H1 (cell line): Measurements from ENCODE around the gene ST6GALNAC3. TPM values are rescaled to one million over a fixed set of nuclear protein-coding genes. Genes with fewer than 3 reads are reported as not detected.

ENCODE experiments used
- CTCF ChIA-PET: fragments of 300-600 bp; sonication (Branson Sonifier 250); formaldehyde crosslinking; loops from one replicate; lab custom pipeline; 2021; ENCODE audit not compliant: partially characterized antibody; lab: Charles Lee
- POLR2A ChIA-PET: fragments of 300-600 bp; sonication (Branson Sonifier 250); formaldehyde crosslinking; loops from one replicate; lab custom pipeline; 2021; ENCODE audit warnings: inconsistent platforms; ENCODE audit not compliant: partially characterized antibody; lab: Charles Lee
- DNase-seq, 2 experiments: peaks; one replicate each; pipeline versions ENCODE4 v3.0.0 to v3.0.0-alpha.2; 2010 to 2022; ENCODE audit warnings: low spot score in 2 of 2, low read depth in 1 of 2, mixed read lengths in 1 of 2
- FAIRE-seq: peaks from 2 replicates; lab custom pipeline; 2011; peaks lifted over from hg19 to GRCh38; lab: Jason Lieb, UNC
- H2AFZ ChIP-seq: 2 replicates; pipeline ENCODE4 v1.8.1; 2012; ENCODE audit warnings: low read length, inconsistent platforms
- H2AK5ac ChIP-seq: 2 replicates; pipeline ENCODE4 v1.6.1; 2013; ENCODE audit warnings: low read depth, low read length
- H2BK120ac ChIP-seq: replicated peaks from 2 replicates; pipeline ENCODE3; 2013; ENCODE audit warnings: low read depth, low read length, inconsistent platforms
- H2BK12ac ChIP-seq: 2 replicates; pipeline ENCODE4 v1.6.1; 2013; ENCODE audit warnings: low read depth, low read length
- H2BK15ac ChIP-seq: 2 replicates; pipeline ENCODE4 v1.6.1; 2013; ENCODE audit warnings: low read length
- H2BK20ac ChIP-seq: 2 replicates; pipeline ENCODE4 v1.6.1; 2013; ENCODE audit warnings: low read length
- H2BK5ac ChIP-seq: 2 replicates; pipeline ENCODE4 v1.6.1; 2013; ENCODE audit warnings: low read depth, low read length
- H3K14ac ChIP-seq: 2 replicates; pipeline ENCODE4 v1.6.1; 2013; ENCODE audit warnings: inconsistent platforms; ENCODE audit not compliant: insufficient read length
- H3K18ac ChIP-seq: 2 replicates; pipeline ENCODE4 v1.6.1; 2013; ENCODE audit warnings: low read length; ENCODE audit errors: extremely low read depth
- H3K23ac ChIP-seq: 2 replicates; pipeline ENCODE4 v1.6.1; 2013; ENCODE audit warnings: inconsistent platforms; ENCODE audit not compliant: insufficient read length
- H3K23me2 ChIP-seq: 2 replicates; pipeline ENCODE4 v1.6.1; 2013; ENCODE audit warnings: low read depth, low read length
- H3K27ac ChIP-seq: 2 replicates; pipeline ENCODE4 v1.6.1; 2011; ENCODE audit warnings: low read depth, low read length, inconsistent platforms
- H3K27me3 ChIP-seq, 4 experiments: replicated peaks in 1 of 4; 1 replicate in 1 of 4; 2 replicates in 3 of 4; pipeline versions ENCODE4 v1.6.1 to v1.8.1; 2011 to 2013; ENCODE audit warnings: low read length in 3 of 4, mild to moderate bottlenecking in 3 of 4, inconsistent platforms in 2 of 4, mixed read lengths in 2 of 4, moderate library complexity in 1 of 4; ENCODE audit not compliant: control insufficient read depth in 3 of 4, insufficient read depth in 3 of 4; ENCODE audit errors: extremely low read depth in 1 of 4
- H3K36me3 ChIP-seq, 4 experiments: 2 replicates each; pipeline versions ENCODE4 v1.6.1 to v1.8.1; 2011 to 2013; ENCODE audit warnings: mild to moderate bottlenecking in 4 of 4, low read length in 3 of 4, moderate library complexity in 2 of 4, control low read depth in 1 of 4, inconsistent platforms in 1 of 4; ENCODE audit not compliant: insufficient read depth in 4 of 4, control insufficient read depth in 2 of 4
- H3K4ac ChIP-seq: replicated peaks from 2 replicates; pipeline ENCODE3; 2013; ENCODE audit warnings: low read length, low read depth, mixed read lengths, inconsistent platforms; ENCODE audit not compliant: insufficient read length
- H3K4me1 ChIP-seq, 4 experiments: replicated peaks in 1 of 4; 1 replicate in 1 of 4; 2 replicates in 3 of 4; pipeline versions ENCODE4 v1.6.1 to v1.8.1; 2011 to 2013; ENCODE audit warnings: low read length in 3 of 4, inconsistent platforms in 2 of 4, mixed read lengths in 1 of 4; ENCODE audit not compliant: insufficient read depth in 4 of 4, control insufficient read depth in 3 of 4
- H3K4me2 ChIP-seq, 2 experiments: 2 replicates each; pipeline versions ENCODE4 v1.6.1 to v1.8.1; 2011 to 2013; ENCODE audit warnings: low read depth in 2 of 2, low read length in 2 of 2, control low read depth in 1 of 2, inconsistent platforms in 1 of 2, mild to moderate bottlenecking in 1 of 2; ENCODE audit not compliant: insufficient read depth in 1 of 2
- H3K4me3 ChIP-seq, 4 experiments: fragments of 200-600, 300-600 bp in 1 of 4; sonication (generic), shearing (Covaris generic), sonication (Bioruptor Twin) in 1 of 4; 2 replicates each; pipeline versions ENCODE4 v1.5.1 to v1.8.1; 2011 to 2016; ENCODE audit warnings: low read length in 4 of 4, low read depth in 3 of 4, control low read depth in 2 of 4, inconsistent platforms in 2 of 4, mild to moderate bottlenecking in 2 of 4, mixed read lengths in 1 of 4, moderate library complexity in 1 of 4; ENCODE audit not compliant: insufficient read depth in 2 of 4; ENCODE audit errors: extremely low read depth in 1 of 4
- H3K56ac ChIP-seq: replicated peaks from 2 replicates; pipeline ENCODE3; 2013; ENCODE audit warnings: low read depth, mild to moderate bottlenecking, mixed read lengths, low read length, inconsistent platforms; ENCODE audit not compliant: insufficient read length
- H3K79me1 ChIP-seq: 2 replicates; pipeline ENCODE4 v1.6.1; 2013; ENCODE audit warnings: low read depth, low read length, control low read depth
- H3K79me2 ChIP-seq, 2 experiments: 2 replicates each; pipeline versions ENCODE4 v1.6.1 to v1.8.1; 2012 to 2013; ENCODE audit warnings: low read length in 2 of 2, mild to moderate bottlenecking in 2 of 2, inconsistent platforms in 1 of 2; ENCODE audit not compliant: insufficient read depth in 2 of 2, control insufficient read depth in 1 of 2
- H3K9ac ChIP-seq, 4 experiments: replicated peaks in 1 of 4; 1 replicate in 1 of 4; 2 replicates in 3 of 4; pipeline versions ENCODE4 v1.6.1 to v1.8.1; 2011 to 2013; ENCODE audit warnings: low read depth in 3 of 4, low read length in 3 of 4, control low read depth in 2 of 4, mild to moderate bottlenecking in 2 of 4, moderate library complexity in 2 of 4, inconsistent platforms in 1 of 4; ENCODE audit errors: extremely low read depth in 1 of 4
- H3K9me3 ChIP-seq, 2 experiments: 2 replicates each; pipeline versions ENCODE4 v1.6.1 to v1.8.1; 2012 to 2013; ENCODE audit warnings: mild to moderate bottlenecking in 2 of 2, moderate library complexity in 2 of 2, control low read depth in 1 of 2, inconsistent platforms in 1 of 2, low read depth in 1 of 2, low read length in 1 of 2, mixed read lengths in 1 of 2; ENCODE audit not compliant: insufficient read depth in 2 of 2
- H4K20me1 ChIP-seq, 2 experiments: replicated peaks in 1 of 2; 2 replicates each; pipeline versions ENCODE3 to v1.8.1; 2011 to 2013; ENCODE audit warnings: inconsistent platforms in 2 of 2, low read length in 2 of 2, mild to moderate bottlenecking in 1 of 2; ENCODE audit not compliant: insufficient read depth in 2 of 2, control insufficient read depth in 1 of 2
- H4K5ac ChIP-seq: 2 replicates; pipeline ENCODE4 v1.6.1; 2013; ENCODE audit warnings: low read length, low read depth, mixed read lengths, inconsistent platforms; ENCODE audit not compliant: insufficient read length
- H4K8ac ChIP-seq: 2 replicates; pipeline ENCODE4 v1.8.0; 2013; ENCODE audit warnings: mild to moderate bottlenecking, moderate library complexity, low read length, inconsistent platforms; ENCODE audit not compliant: insufficient read depth; ENCODE audit errors: extremely low read depth
- H4K91ac ChIP-seq: replicated peaks from 2 replicates; pipeline ENCODE3; 2013; ENCODE audit warnings: low read length, mixed read lengths, inconsistent platforms; ENCODE audit not compliant: insufficient read length
- BCL11A ChIP-seq, 2 experiments: IDR thresholded peaks; one replicate each; pipeline ENCODE4 v1.6.1; 2011; ENCODE audit warnings: low read depth in 2 of 2, low read length in 2 of 2, mild to moderate bottlenecking in 2 of 2
- BRCA1 ChIP-seq: IDR thresholded peaks from 2 replicates; pipeline ENCODE4 v1.6.1; 2012; ENCODE audit warnings: low read depth, low read length, improper control_type of control experiment
- CBX5 ChIP-seq: fragments of 300-800, 300-1000 bp; sonication (generic); IDR thresholded peaks from 2 replicates; pipeline ENCODE4 v1.7.1; 2016; ENCODE audit warnings: antibody characterized with exemption, low read length, low read depth
- CREB1 ChIP-seq: IDR thresholded peaks from 2 replicates; pipeline ENCODE4 v1.6.1; 2012; ENCODE audit warnings: inconsistent platforms
- GABPA ChIP-seq: IDR thresholded peaks from 2 replicates; pipeline ENCODE4 v1.6.1; 2011; ENCODE audit warnings: mild to moderate bottlenecking, low read length, moderate library complexity, borderline replicate concordance; ENCODE audit not compliant: insufficient read depth
- GTF2F1 ChIP-seq: IDR thresholded peaks from 2 replicates; pipeline ENCODE4 v1.6.1; 2012; ENCODE audit warnings: low read depth, low read length, improper control_type of control experiment, borderline replicate concordance
- KDM4A ChIP-seq: IDR thresholded peaks from one replicate; pipeline ENCODE4 v1.7.1; 2012; ENCODE audit warnings: low read depth, mild to moderate bottlenecking, moderate library complexity, low read length, inconsistent platforms; ENCODE audit not compliant: severe bottlenecking
- KDM5A ChIP-seq: fragments of 200-600 bp; IDR thresholded peaks from 2 replicates; pipeline ENCODE4 v1.7.1; 2012; ENCODE audit warnings: mild to moderate bottlenecking, low read length, inconsistent platforms, mixed read lengths
- NRF1 ChIP-seq: IDR thresholded peaks from 2 replicates; pipeline ENCODE4 v1.6.1; 2011; ENCODE audit warnings: mild to moderate bottlenecking, low read depth, low read length, improper control_type of control experiment
- RFX5 ChIP-seq: IDR thresholded peaks from 2 replicates; pipeline ENCODE4 v1.6.1; 2011; ENCODE audit warnings: low read depth, low read length, improper control_type of control experiment, borderline replicate concordance
- SIN3A ChIP-seq, 2 experiments: IDR thresholded peaks in 1 of 2; conservative IDR thresholded peaks in 1 of 2; 2 replicates each; pipeline ENCODE4 v1.6.1; 2011 to 2012; ENCODE audit warnings: low read length in 2 of 2, improper control_type of control experiment in 1 of 2, low read depth in 1 of 2, mild to moderate bottlenecking in 1 of 2
- SIX5 ChIP-seq: IDR thresholded peaks from 2 replicates; pipeline ENCODE4 v1.6.1; 2011; ENCODE audit warnings: mild to moderate bottlenecking, low read depth, low read length
- ZNF274 ChIP-seq: IDR thresholded peaks from 2 replicates; pipeline ENCODE4 v1.7.0; 2012; ENCODE audit warnings: low read length, borderline replicate concordance; ENCODE audit errors: extremely low read depth
- WGBS, 2 experiments: shearing (Covaris generic) in 1 of 2; methylation state at CpG; one replicate each; pipeline versions ENCODE4 v1.1.6 to v1.1.7; 2013 to 2015; ENCODE audit warnings: low lambda C conversion rate in 2 of 2, mixed read lengths in 2 of 2, inconsistent platforms in 1 of 2, low coverage in 1 of 2, missing lambda C conversion rate in 1 of 2; ENCODE audit not compliant: insufficient replicate concordance in 2 of 2, insufficient coverage in 1 of 2, insufficient read length in 1 of 2; ENCODE audit errors: extremely low coverage in 1 of 2, missing lambda C conversion rate in 1 of 2; 5-methylcytosine and 5-hydroxymethylcytosine counted together
- polyA plus RNA-seq, 7 experiments: library from polyadenylated mRNA; depleted of rRNA in 3 of 7; stranded (reverse) in 5 of 7; unstranded in 2 of 7; fragments of >200 nt in 5 of 7; fragments of 200-250 nt in 2 of 7; gene quantifications; 1 replicate in 5 of 7; 2 replicates in 1 of 7; 4 replicates in 1 of 7; pipeline versions ENCODE4 v1.2.1 to v1.2.3, GENCODE V29; 2011 to 2013; ENCODE audit warnings: missing spikeins in 2 of 7, mixed read lengths in 2 of 7
- total RNA-seq: library from RNA; stranded (reverse); fragmentation: NEBNext Ultra II Directional; extraction: Animal tissue kit (Norgen Biotek cat#: 25700); gene quantifications from 2 replicates; pipeline ENCODE4 v1.2.1, GENCODE V29; 2021
- TF ChIP-seq, protein P1 (sequence below): IDR thresholded peaks from 2 replicates; pipeline ENCODE4 v1.6.1; 2011; ENCODE audit warnings: low read length, improper control_type of control experiment

Gene ST6GALNAC3
- total and polyA plus RNA-seq, 2 of the 8 experiments (the other 6 are each of a cell fraction or from before 2014, with no cell fraction given), result 4.9 to 19.0 TPM

DNA sequence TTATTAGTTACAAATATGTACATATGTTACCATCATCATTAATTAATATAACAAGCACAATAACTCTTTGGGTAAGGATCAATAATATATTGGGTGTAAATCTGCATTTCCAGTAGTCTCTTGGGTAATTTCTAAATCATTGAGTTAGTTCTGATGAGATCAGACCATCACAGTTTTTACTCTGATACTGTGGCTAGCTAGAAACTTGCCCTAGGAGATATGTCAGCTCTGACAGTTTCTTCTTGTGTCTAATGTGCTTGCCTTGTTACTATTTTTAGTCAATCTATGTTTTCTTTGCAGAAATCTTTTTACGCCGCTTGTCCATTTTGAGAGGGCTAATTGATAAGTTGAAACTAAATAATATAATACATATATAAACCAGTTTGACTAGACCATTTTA is 507.2 kb downstream of the ST6GALNAC3 start:
- no peak overlapping the region for H3K18ac ChIP-seq
- H3K9ac ChIP-seq, result no peak overlapping the region
- H3K4me1 ChIP-seq, result peaks cover 0 to 8% (median 1%) of the 10 kb centered on the region in 4 experiments; a peak in 4 of 7 replicates
- no peaks in the 10 kb centered on the region for H3K79me1 ChIP-seq
- H2BK12ac ChIP-seq, result no peak overlapping the region
- no peak overlapping the region for H4K91ac ChIP-seq
- ChIA-PET CTCF (no interaction called here), POLR2A (no interaction called here)
- no peaks in the 10 kb centered on the region for H3K27me3 ChIP-seq
- no peak overlapping the region for H3K4me2 ChIP-seq
- no peak overlapping the region for H3K56ac ChIP-seq
- FAIRE-seq (no peak), DNase-seq (no peak)
- H4K8ac ChIP-seq, result no peak overlapping the region
- no peak overlapping the region for H3K14ac ChIP-seq
- H3K9me3 ChIP-seq, result no peaks in the 10 kb centered on the region
- no peak overlapping the region for H4K5ac ChIP-seq
- H2AFZ ChIP-seq, result no peak overlapping the region
- no peak overlapping the region for H2BK15ac ChIP-seq
- H3K27ac ChIP-seq, result no peak overlapping the region
- H2AK5ac ChIP-seq, result no peak overlapping the region
- H3K4ac ChIP-seq, result no peak overlapping the region
- no peaks in the 10 kb centered on the region for H4K20me1 ChIP-seq
- no peak overlapping the region for H2BK20ac ChIP-seq
- H3K79me2 ChIP-seq, result no peaks in the 10 kb centered on the region
- no peaks in the 10 kb centered on the region for H3K36me3 ChIP-seq
- 97% methylated on average over 2 of the region's 2 CpGs; no CpG with 5 or more reads in 1 of the 2 experiments for WGBS, 2 experiments
- H3K4me3 ChIP-seq, result no peak overlapping the region
- no peak overlapping the region for H2BK5ac ChIP-seq
- H3K23ac ChIP-seq, result no peak overlapping the region
- H3K23me2 ChIP-seq, result no peaks in the 10 kb centered on the region
- H2BK120ac ChIP-seq, result no peak overlapping the region
- TF ChIP-seq GABPA (no peak), BCL11A (IDR thresholded peaks at IDR 0.05; ENCODE audit: low read depth in 2 of 2, low read length in 2 of 2) (no peak), NRF1 (no peak), CBX5 (no peak), BRCA1 (no peak), GTF2F1 (no peak), KDM4A (no peak), KDM5A (no peak), CREB1 (no peak), SIX5 (no peak), ZNF274 (no peak), SIN3A (conservative IDR thresholded peaks at IDR 0.05 in 1 of 2, IDR thresholded peaks at IDR 0.05 in 1 of 2; ENCODE audit: low read depth in 1 of 2, low read length in 2 of 2) (no peak), RFX5 (no peak)
- TF ChIP-seq, protein P1, sequence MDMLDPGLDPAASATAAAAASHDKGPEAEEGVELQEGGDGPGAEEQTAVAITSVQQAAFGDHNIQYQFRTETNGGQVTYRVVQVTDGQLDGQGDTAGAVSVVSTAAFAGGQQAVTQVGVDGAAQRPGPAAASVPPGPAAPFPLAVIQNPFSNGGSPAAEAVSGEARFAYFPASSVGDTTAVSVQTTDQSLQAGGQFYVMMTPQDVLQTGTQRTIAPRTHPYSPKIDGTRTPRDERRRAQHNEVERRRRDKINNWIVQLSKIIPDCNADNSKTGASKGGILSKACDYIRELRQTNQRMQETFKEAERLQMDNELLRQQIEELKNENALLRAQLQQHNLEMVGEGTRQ, result no peak
